HCT116 (cell line): ENCODE data around the gene APOM. TPM values are rescaled to one million over a fixed set of nuclear protein-coding genes. Genes with fewer than 3 reads are reported as not detected.

ENCODE experiments used
- ATAC-seq: fragments of 200-7000 bp; cut with Tn5 transposase; 2 replicates; pipeline ENCODE4 v1.9.1; 2020; ENCODE audit warnings: mild to moderate bottlenecking, moderate library complexity
- BruUV-seq: library from RNA; stranded (reverse); fragments of 400-500 nt; replicated peaks from 2 replicates; lab custom pipeline; 2021; lab: Mats Ljungman, UMichigan
- CTCF ChIA-PET: fragments of 300-600 bp; sonication (Branson Sonifier 250); formaldehyde crosslinking; loops from one replicate; lab custom pipeline; 2021; ENCODE audit warnings: antibody characterized with exemption; lab: Charles Lee
- POLR2A ChIA-PET: fragments of 300-600, 350-600 bp; sonication (Branson Sonifier 250); formaldehyde crosslinking; loops from one replicate; lab custom pipeline; 2021; ENCODE audit warnings: antibody characterized with exemption; lab: Charles Lee
- RAD21 ChIA-PET, 2 experiments: fragments of 300-600 bp; sonication (Branson Sonifier 250); formaldehyde crosslinking; loops; one replicate each; lab custom pipeline; 2023; ENCODE audit warnings: low total read pairs in 2 of 2; ENCODE audit not compliant: uncharacterized antibody in 2 of 2, unreplicated experiment in 2 of 2, low non-redundant PET in 1 of 2; lab: Charles Lee
- DNase-seq: peaks from one replicate; pipeline ENCODE4 v3.0.0-alpha.2; 2010; ENCODE audit warnings: low read depth, low spot score
- H2AFZ ChIP-seq: fragments of 200-600 bp; shearing (Covaris generic), sonication (generic); 2 replicates; pipeline ENCODE4 v1.6.1; 2017; ENCODE audit warnings: low read depth, mixed run types, mixed read lengths, antibody characterized with exemption, low read length; ENCODE audit not compliant: poor library complexity, severe bottlenecking
- H3K27ac ChIP-seq: 2 replicates; pipeline ENCODE4 v1.5.1; 2012; ENCODE audit warnings: low read depth, low read length
- H3K27me3 ChIP-seq: fragments of 200-600 bp; sonication (generic); 2 replicates; pipeline ENCODE4 v1.6.1; 2016; ENCODE audit warnings: mixed run types, low read length, mixed read lengths; ENCODE audit not compliant: insufficient read depth
- H3K36me3 ChIP-seq, 2 experiments: fragments of 200-500 bp in 1 of 2; fragments of 200-600 bp in 1 of 2; sonication (Bioruptor generic) in 1 of 2; sonication (generic) in 1 of 2; 2 replicates each; pipeline versions ENCODE4 v1.5.1 to v1.6.1; 2014 to 2016; ENCODE audit warnings: low read length in 2 of 2, inconsistent platforms in 1 of 2, mixed read lengths in 1 of 2, mixed run types in 1 of 2; ENCODE audit not compliant: insufficient read depth in 2 of 2, control insufficient read depth in 1 of 2
- H3K4me1 ChIP-seq, 2 experiments: fragments of 200-600 bp in 1 of 2; sonication (generic) in 1 of 2; 2 replicates each; pipeline versions ENCODE4 v1.5.1 to v1.6.1; 2012 to 2017; ENCODE audit warnings: low read length in 2 of 2, inconsistent platforms in 1 of 2, mild to moderate bottlenecking in 1 of 2, mixed read lengths in 1 of 2, mixed run types in 1 of 2, moderate library complexity in 1 of 2; ENCODE audit not compliant: insufficient read depth in 2 of 2, control insufficient read depth in 1 of 2
- H3K4me2 ChIP-seq: fragments of 200-600 bp; sonication (generic); 2 replicates; pipeline ENCODE4 v1.6.1; 2017; ENCODE audit warnings: mixed run types, low read length, mixed read lengths
- H3K4me3 ChIP-seq, 2 experiments: fragments of 200-600 bp in 1 of 2; sonication (generic) in 1 of 2; replicated peaks in 1 of 2; 2 replicates each; pipeline ENCODE4 v1.5.1; 2011 to 2016; ENCODE audit warnings: low read length in 2 of 2, control low read depth in 1 of 2, low read depth in 1 of 2, mild to moderate bottlenecking in 1 of 2, mixed read lengths in 1 of 2, mixed run types in 1 of 2
- H3K79me2 ChIP-seq: fragments of 200-600 bp; sonication (generic); 2 replicates; pipeline ENCODE4 v1.6.1; 2017; ENCODE audit warnings: mild to moderate bottlenecking, mixed run types, low read length, moderate library complexity, mixed read lengths; ENCODE audit not compliant: insufficient read depth
- H3K9ac ChIP-seq: fragments of 200-600 bp; sonication (generic); 2 replicates; pipeline ENCODE4 v1.6.1; 2016; ENCODE audit warnings: low read length, mixed read lengths
- H3K9me2 ChIP-seq: fragments of 200-600 bp; sonication (generic), shearing (Covaris generic); 2 replicates; pipeline ENCODE4 v1.6.1; 2017; ENCODE audit warnings: mixed run types, mild to moderate bottlenecking, moderate library complexity; ENCODE audit not compliant: insufficient read depth
- H3K9me3 ChIP-seq, 2 experiments: fragments of 200-500 bp in 1 of 2; fragments of 200-600 bp in 1 of 2; sonication (Bioruptor generic) in 1 of 2; sonication (generic) in 1 of 2; 2 replicates each; pipeline ENCODE4 v1.6.1; 2014 to 2017; ENCODE audit warnings: low read length in 2 of 2, mixed read lengths in 2 of 2, inconsistent platforms in 1 of 2, low read depth in 1 of 2, mild to moderate bottlenecking in 1 of 2, mixed run types in 1 of 2, moderate library complexity in 1 of 2; ENCODE audit not compliant: control insufficient read depth in 1 of 2, insufficient read depth in 1 of 2
- H4K20me1 ChIP-seq: fragments of 200-600 bp; sonication (generic), shearing (Covaris generic); 2 replicates; pipeline ENCODE4 v1.6.1; 2017; ENCODE audit warnings: mixed run types, mild to moderate bottlenecking, moderate library complexity; ENCODE audit not compliant: insufficient read depth
- CBX3 ChIP-seq: IDR thresholded peaks from 2 replicates; pipeline ENCODE4 v1.6.1; 2012; ENCODE audit warnings: low read depth
- EZH2 ChIP-seq: fragments of 200-600 bp; sonication (generic); IDR thresholded peaks from 2 replicates; pipeline ENCODE4 v1.6.1; 2017; ENCODE audit warnings: antibody characterized with exemption, mixed run types
- EZH2phosphoT487 ChIP-seq: fragments of 200-600 bp; IDR thresholded peaks from 2 replicates; pipeline ENCODE4 v1.6.1; 2018; ENCODE audit warnings: antibody characterized with exemption, borderline replicate concordance
- JUND ChIP-seq: IDR thresholded peaks from 2 replicates; pipeline ENCODE4 v1.6.1; 2012
- POLR2A ChIP-seq: IDR thresholded peaks from 2 replicates; pipeline ENCODE4 v1.7.0; 2011; ENCODE audit warnings: borderline replicate concordance; ENCODE audit not compliant: insufficient read depth, insufficient read length; ENCODE audit errors: extremely low read depth
- RAD21 ChIP-seq: IDR thresholded peaks from 2 replicates; pipeline ENCODE4 v1.6.1; 2012; ENCODE audit warnings: low read depth, mild to moderate bottlenecking
- SP1 ChIP-seq: IDR thresholded peaks from 2 replicates; pipeline ENCODE4 v1.6.1; 2012; ENCODE audit warnings: low read depth
- TCF7L2 ChIP-seq: IDR thresholded peaks from 2 replicates; pipeline ENCODE4 v1.7.0; 2011; ENCODE audit warnings: borderline replicate concordance, inconsistent platforms; ENCODE audit not compliant: insufficient read depth, insufficient read length; ENCODE audit errors: extremely low read depth
- YY1 ChIP-seq: IDR thresholded peaks from 2 replicates; pipeline ENCODE4 v1.6.1; 2011; ENCODE audit warnings: low read length, low read depth, moderate library complexity, mild to moderate bottlenecking; ENCODE audit not compliant: insufficient replicate concordance; ENCODE audit errors: extremely low read depth
- ZFX ChIP-seq: fragments of 450-650 bp; IDR thresholded peaks from 2 replicates; pipeline ENCODE4 v1.6.1; 2017
- ZNF274 ChIP-seq: fragments of 200-500 bp; sonication (Bioruptor generic); IDR thresholded peaks from 2 replicates; pipeline ENCODE4 v1.6.1; 2014; ENCODE audit warnings: mild to moderate bottlenecking, low read depth, low read length, inconsistent platforms
- intact Hi-C: fragments of 100-400 bp; cut with micrococcal nuclease; formaldehyde crosslinking; loops from 2 replicates; pipeline ENCODE4 v1.10.0; 2022
- total RNA-seq: library from RNA; stranded (reverse); gene quantifications from one replicate; pipeline ENCODE4 v1.2.1, GENCODE V29; 2021; ENCODE audit not compliant: unreplicated experiment
- TF ChIP-seq, protein P1 (sequence below): IDR thresholded peaks from 2 replicates; pipeline ENCODE4 v1.6.1; 2012
- TF ChIP-seq, protein P2 (sequence below): IDR thresholded peaks from 2 replicates; pipeline ENCODE4 v1.6.1; 2012
- TF ChIP-seq, protein P3 (sequence below), 3 experiments: fragments of 200-600 bp in 1 of 3; sonication (generic) in 1 of 3; IDR thresholded peaks in 2 of 3; conservative IDR thresholded peaks in 1 of 3; 2 replicates each; pipeline ENCODE4 v1.5.1; 2012 to 2017; ENCODE audit warnings: low read depth in 2 of 3, low read length in 2 of 3, antibody characterized with exemption in 1 of 3, borderline replicate concordance in 1 of 3, control low read depth in 1 of 3, mild to moderate bottlenecking in 1 of 3, mixed read lengths in 1 of 3, mixed run types in 1 of 3, moderate library complexity in 1 of 3; ENCODE audit not compliant: insufficient read depth in 1 of 3
- TF ChIP-seq, protein P4 (sequence below): IDR thresholded peaks from 2 replicates; pipeline ENCODE4 v1.6.1; 2011; ENCODE audit warnings: mild to moderate bottlenecking, low read length, moderate library complexity; ENCODE audit not compliant: insufficient replicate concordance; ENCODE audit errors: extremely low read depth

The APOM gene
- total RNA-seq, 1 experiment from 2014 or later = 2.2 TPM

DNA sequence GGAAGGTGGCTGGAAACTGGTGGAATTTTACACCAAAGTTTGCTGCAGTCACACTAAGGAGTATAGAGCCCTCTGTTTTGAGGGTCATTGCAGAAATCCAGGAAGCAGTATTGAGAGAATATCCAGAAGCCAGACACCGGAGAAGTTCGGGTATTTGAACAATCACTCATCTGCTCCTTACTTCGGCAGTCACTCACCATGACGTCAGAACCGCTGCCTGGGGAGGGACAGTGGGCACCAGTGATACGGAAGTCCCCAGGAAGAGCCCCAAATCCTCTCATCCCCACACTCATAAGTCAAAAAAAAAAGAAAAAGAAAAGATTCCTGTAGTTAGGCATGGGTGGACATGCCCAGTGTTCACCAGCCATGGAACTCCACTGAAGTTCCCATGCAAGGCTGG lies 21.2 kb downstream of the APOM start:
- Histone ChIP-seq H2AFZ (no peak overlapping the region), H3K9me2 (no peaks in the 10 kb centered on the region), H3K9me3 (no peaks in the 10 kb centered on the region), H3K9ac (no peak overlapping the region), H3K36me3 (peaks cover 3% of the 10 kb centered on the region in 2 experiments; a peak in 2 of 4 replicates), H3K27ac (no peak overlapping the region), H4K20me1 (no peaks in the 10 kb centered on the region), H3K27me3 (no peaks in the 10 kb centered on the region), H3K79me2 (no peaks in the 10 kb centered on the region), H3K4me3 (no peak overlapping the region), H3K4me1 (peaks cover 4 to 19% of the 10 kb centered on the region in 2 experiments; a peak in 3 of 4 replicates), H3K4me2 (no peak overlapping the region)
- DNase-seq (no peak), ATAC-seq (no peak)
- POLR2A ChIA-PET = interaction anchor here (0.6 kb wide), 1 partner anchor 148 kb away, joined by 3 read pairs; no protein-coding TSS in a partner anchor
- CTCF ChIA-PET = no interaction called here
- TF ChIP-seq ZNF274 (no peak), EZH2phosphoT487 (no peak), CBX3 (no peak), RAD21 (no peak), POLR2A (no peak), JUND (no peak), YY1 (no peak), EZH2 (no peak), TCF7L2 (no peak), ZFX (no peak), SP1 (no peak)
- TF ChIP-seq, protein P1, sequence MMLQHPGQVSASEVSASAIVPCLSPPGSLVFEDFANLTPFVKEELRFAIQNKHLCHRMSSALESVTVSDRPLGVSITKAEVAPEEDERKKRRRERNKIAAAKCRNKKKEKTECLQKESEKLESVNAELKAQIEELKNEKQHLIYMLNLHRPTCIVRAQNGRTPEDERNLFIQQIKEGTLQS = no peak
- TF ChIP-seq, protein P2, sequence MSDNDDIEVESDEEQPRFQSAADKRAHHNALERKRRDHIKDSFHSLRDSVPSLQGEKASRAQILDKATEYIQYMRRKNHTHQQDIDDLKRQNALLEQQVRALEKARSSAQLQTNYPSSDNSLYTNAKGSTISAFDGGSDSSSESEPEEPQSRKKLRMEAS = no peak
- TF ChIP-seq, protein P3, sequence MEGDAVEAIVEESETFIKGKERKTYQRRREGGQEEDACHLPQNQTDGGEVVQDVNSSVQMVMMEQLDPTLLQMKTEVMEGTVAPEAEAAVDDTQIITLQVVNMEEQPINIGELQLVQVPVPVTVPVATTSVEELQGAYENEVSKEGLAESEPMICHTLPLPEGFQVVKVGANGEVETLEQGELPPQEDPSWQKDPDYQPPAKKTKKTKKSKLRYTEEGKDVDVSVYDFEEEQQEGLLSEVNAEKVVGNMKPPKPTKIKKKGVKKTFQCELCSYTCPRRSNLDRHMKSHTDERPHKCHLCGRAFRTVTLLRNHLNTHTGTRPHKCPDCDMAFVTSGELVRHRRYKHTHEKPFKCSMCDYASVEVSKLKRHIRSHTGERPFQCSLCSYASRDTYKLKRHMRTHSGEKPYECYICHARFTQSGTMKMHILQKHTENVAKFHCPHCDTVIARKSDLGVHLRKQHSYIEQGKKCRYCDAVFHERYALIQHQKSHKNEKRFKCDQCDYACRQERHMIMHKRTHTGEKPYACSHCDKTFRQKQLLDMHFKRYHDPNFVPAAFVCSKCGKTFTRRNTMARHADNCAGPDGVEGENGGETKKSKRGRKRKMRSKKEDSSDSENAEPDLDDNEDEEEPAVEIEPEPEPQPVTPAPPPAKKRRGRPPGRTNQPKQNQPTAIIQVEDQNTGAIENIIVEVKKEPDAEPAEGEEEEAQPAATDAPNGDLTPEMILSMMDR (IDR thresholded peaks at IDR 0.05 in 2 of 3, conservative IDR thresholded peaks at IDR 0.05 in 1 of 3; ENCODE audit: borderline replicate concordance in 1 of 3, insufficient read depth in 1 of 3, low read depth in 2 of 3, low read length in 2 of 3) = no peak
- TF ChIP-seq, protein P4, sequence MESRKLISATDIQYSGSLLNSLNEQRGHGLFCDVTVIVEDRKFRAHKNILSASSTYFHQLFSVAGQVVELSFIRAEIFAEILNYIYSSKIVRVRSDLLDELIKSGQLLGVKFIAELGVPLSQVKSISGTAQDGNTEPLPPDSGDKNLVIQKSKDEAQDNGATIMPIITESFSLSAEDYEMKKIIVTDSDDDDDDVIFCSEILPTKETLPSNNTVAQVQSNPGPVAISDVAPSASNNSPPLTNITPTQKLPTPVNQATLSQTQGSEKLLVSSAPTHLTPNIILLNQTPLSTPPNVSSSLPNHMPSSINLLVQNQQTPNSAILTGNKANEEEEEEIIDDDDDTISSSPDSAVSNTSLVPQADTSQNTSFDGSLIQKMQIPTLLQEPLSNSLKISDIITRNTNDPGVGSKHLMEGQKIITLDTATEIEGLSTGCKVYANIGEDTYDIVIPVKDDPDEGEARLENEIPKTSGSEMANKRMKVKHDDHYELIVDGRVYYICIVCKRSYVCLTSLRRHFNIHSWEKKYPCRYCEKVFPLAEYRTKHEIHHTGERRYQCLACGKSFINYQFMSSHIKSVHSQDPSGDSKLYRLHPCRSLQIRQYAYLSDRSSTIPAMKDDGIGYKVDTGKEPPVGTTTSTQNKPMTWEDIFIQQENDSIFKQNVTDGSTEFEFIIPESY = no peak
- BruUV-seq = no TSS peak
- RAD21 ChIA-PET = no interaction called here
- intact Hi-C loops = no loop called here
